OCI-LY7 (cell line): ENCODE results near the gene GRIK2. TPM values are rescaled to one million over a fixed set of nuclear protein-coding genes. Genes with fewer than 3 reads are reported as not detected.

Experiments used
- BruUV-seq: library from RNA; stranded (reverse); fragments of 400-500 nt; replicated peaks from 2 replicates; lab custom pipeline; 2021; lab: Mats Ljungman, UMichigan
- CTCF ChIA-PET: fragments of 300-600 bp; sonication (Branson Sonifier 250); formaldehyde crosslinking; loops from one replicate; lab custom pipeline; 2022; ENCODE audit warnings: antibody characterized with exemption; ENCODE audit not compliant: unreplicated experiment; lab: Charles Lee
- POLR2A ChIA-PET: fragments of 300-600 bp; sonication (Branson Sonifier 250); formaldehyde crosslinking; loops from one replicate; lab custom pipeline; 2022; ENCODE audit warnings: antibody characterized with exemption; lab: Charles Lee
- DNase-seq: peaks from one replicate; pipeline ENCODE4 v3.0.0-alpha.2; 2015; ENCODE audit warnings: low spot score
- H2AFZ ChIP-seq: fragments of 200-600 bp; sonication (generic), shearing (Covaris generic); 2 replicates; pipeline ENCODE4 v1.6.1; 2014; ENCODE audit warnings: mild to moderate bottlenecking, antibody characterized with exemption, low read length, moderate library complexity
- H3K27ac ChIP-seq: fragments of 200-600 bp; sonication (generic); 2 replicates; pipeline ENCODE4 v1.5.1; 2014; ENCODE audit warnings: mixed run types, low read depth, mild to moderate bottlenecking, moderate library complexity, low read length, inconsistent platforms; ENCODE audit not compliant: poor library complexity, severe bottlenecking
- H3K36me3 ChIP-seq: fragments of 200-600 bp; sonication (generic); 2 replicates; pipeline ENCODE4 v1.6.1; 2014; ENCODE audit warnings: mild to moderate bottlenecking, antibody characterized with exemption, low read length, moderate library complexity, mixed read lengths; ENCODE audit not compliant: insufficient read depth
- H3K4me1 ChIP-seq: fragments of 200-600 bp; sonication (generic); 2 replicates; pipeline ENCODE4 v1.5.1; 2014; ENCODE audit warnings: mild to moderate bottlenecking, low read length; ENCODE audit not compliant: insufficient read depth, poor library complexity, severe bottlenecking
- H3K4me2 ChIP-seq: fragments of 200-600 bp; sonication (generic); 2 replicates; pipeline ENCODE4 v1.6.1; 2014; ENCODE audit warnings: mild to moderate bottlenecking, low read length
- H3K4me3 ChIP-seq: fragments of 200-600 bp; sonication (generic); 2 replicates; pipeline ENCODE4 v1.5.1; 2014; ENCODE audit warnings: mild to moderate bottlenecking, low read depth, low read length; ENCODE audit not compliant: poor library complexity, severe bottlenecking
- H3K79me2 ChIP-seq: fragments of 200-600 bp; sonication (generic); 2 replicates; pipeline ENCODE4 v1.6.1; 2016; ENCODE audit warnings: low read depth, mild to moderate bottlenecking, low read length, moderate library complexity, mixed read lengths; ENCODE audit not compliant: insufficient read depth
- H3K9me2 ChIP-seq: fragments of 200-600 bp; sonication (generic); 2 replicates; pipeline ENCODE4 v1.6.1; 2016; ENCODE audit warnings: mild to moderate bottlenecking, low read length, mixed read lengths; ENCODE audit not compliant: insufficient read depth
- H3K9me3 ChIP-seq: fragments of 200-600 bp; sonication (generic); 2 replicates; pipeline ENCODE4 v1.6.1; 2014; ENCODE audit warnings: mild to moderate bottlenecking, mixed run types, low read length, mixed read lengths
- H4K20me1 ChIP-seq: fragments of 200-600 bp; sonication (generic); 2 replicates; pipeline ENCODE4 v1.6.1; 2014; ENCODE audit warnings: mild to moderate bottlenecking, antibody characterized with exemption, low read length, moderate library complexity, mixed read lengths; ENCODE audit not compliant: insufficient read depth
- CTCF ChIP-seq: fragments of 200-600 bp; sonication (generic); conservative IDR thresholded peaks from 2 replicates; pipeline ENCODE4 v1.5.1; 2014; ENCODE audit warnings: mild to moderate bottlenecking, antibody characterized with exemption, low read length, moderate library complexity, mixed read lengths
- EZH2phosphoT487 ChIP-seq: fragments of 200-600 bp; sonication (generic); IDR thresholded peaks from 2 replicates; pipeline ENCODE4 v1.6.1; 2018; ENCODE audit warnings: low read depth, borderline replicate concordance, mild to moderate bottlenecking, mixed run types, antibody characterized with exemption, low read length, moderate library complexity, mixed read lengths
- intact Hi-C: fragments of 100-400 bp; cut with micrococcal nuclease; formaldehyde crosslinking; loops from one replicate; pipeline ENCODE4 v1.10.0; 2022; ENCODE audit not compliant: unreplicated experiment
- total RNA-seq, 2 experiments: library from RNA; depleted of rRNA in 1 of 2; stranded (reverse); fragments of >200 nt in 1 of 2; shearing (Covaris generic) in 1 of 2; gene quantifications; 2 replicates each; pipeline ENCODE4 v1.2.3, GENCODE V29; 2014 to 2022

Gene GRIK2
- total RNA-seq, 2 experiments from 2014 or later = not detected

- ChIA-PET POLR2A (interaction anchor here (0.6 kb wide), 1 partner anchor 900 kb away, joined by 3 read pairs; no protein-coding TSS in a partner anchor), CTCF (no interaction called here)
- no peak overlapping the region for H3K4me3 ChIP-seq
- intact Hi-C loops = no loop called here
- no peak for TF ChIP-seq EZH2phosphoT487
- no peak for TF ChIP-seq CTCF
- no peak overlapping the region for H2AFZ ChIP-seq
- no TSS peak for BruUV-seq
- H3K4me2 ChIP-seq = no peak overlapping the region
- H3K36me3 ChIP-seq = no peaks in the 10 kb centered on the region
- no peak overlapping the region for H3K27ac ChIP-seq
- H4K20me1 ChIP-seq = no peaks in the 10 kb centered on the region
- no peaks in the 10 kb centered on the region for H3K4me1 ChIP-seq
- no peak for DNase-seq
- no peaks in the 10 kb centered on the region for H3K9me2 ChIP-seq
- no peaks in the 10 kb centered on the region for H3K9me3 ChIP-seq
- no peaks in the 10 kb centered on the region for H3K79me2 ChIP-seq
These were observed 184.8 kb downstream of the GRIK2 start for GRCh38 chr6:101578306-101578705.

GRCh38 chr6:101582792-101583191 lies 189.3 kb downstream of the GRIK2 start:
- no peak for DNase-seq
- H3K4me1 ChIP-seq = no peaks in the 10 kb centered on the region
- intact Hi-C loops = no loop called here
- H2AFZ ChIP-seq = no peak overlapping the region
- H3K4me2 ChIP-seq = no peak overlapping the region
- no peaks in the 10 kb centered on the region for H3K36me3 ChIP-seq
- TF ChIP-seq CTCF (no peak), EZH2phosphoT487 (no peak)
- H3K9me2 ChIP-seq = no peaks in the 10 kb centered on the region
- no peak overlapping the region for H3K27ac ChIP-seq
- no TSS peak for BruUV-seq
- ChIA-PET POLR2A (interaction anchor here (0.6 kb wide), 1 partner anchor 14 kb away, joined by 4 read pairs; no protein-coding TSS in a partner anchor), CTCF (no interaction called here)
- no peaks in the 10 kb centered on the region for H4K20me1 ChIP-seq
- no peaks in the 10 kb centered on the region for H3K79me2 ChIP-seq
- H3K9me3 ChIP-seq = no peaks in the 10 kb centered on the region
- H3K4me3 ChIP-seq = no peak overlapping the region

GRCh38 chr6:101585501-101585900 lies 192.0 kb downstream of the GRIK2 start:
- H3K79me2 ChIP-seq = no peaks in the 10 kb centered on the region
- H3K36me3 ChIP-seq = no peaks in the 10 kb centered on the region

More at GRCh38 chr6:101585501-101585900, 192.0 kb downstream of the GRIK2 start:
- no peak overlapping the region for H3K27ac ChIP-seq
- BruUV-seq = no TSS peak
- intact Hi-C loops = no loop called here
- DNase-seq = no peak
- no peaks in the 10 kb centered on the region for H3K9me2 ChIP-seq
- POLR2A ChIA-PET = interaction anchor here (1.3 kb wide), 1 partner anchor 57 kb away, joined by 3 read pairs; no protein-coding TSS in a partner anchor
- H3K4me2 ChIP-seq = no peak overlapping the region
- CTCF ChIA-PET = no interaction called here
- no peaks in the 10 kb centered on the region for H3K4me1 ChIP-seq
- no peaks in the 10 kb centered on the region for H4K20me1 ChIP-seq
- no peak overlapping the region for H3K4me3 ChIP-seq
- TF ChIP-seq EZH2phosphoT487 (no peak), CTCF (no peak)
- H3K9me3 ChIP-seq = no peaks in the 10 kb centered on the region
- H2AFZ ChIP-seq = no peak overlapping the region
